Mucosa of rectum (tissue), 2 donors: ENCODE results near the gene FXYD7.
"Not testable (repeated sequence)": the region's sequence is repeated elsewhere in the genome, so short reads cannot be mapped to it uniquely, and the experiment has no call there.

Experiments used
- H3K27ac ChIP-seq, 2 donors: one replicate each; pipeline ENCODE4 v1.7.0; 2013; ENCODE audit warnings: inconsistent platforms in 2 of 2, low read depth in 2 of 2, low read length in 2 of 2
- H3K27me3 ChIP-seq, 2 donors: one replicate each; pipeline ENCODE4 v1.7.0; 2013; ENCODE audit warnings: low read length in 2 of 2; ENCODE audit not compliant: control insufficient read depth in 2 of 2, insufficient read depth in 2 of 2
- H3K36me3 ChIP-seq, 2 donors: one replicate each; pipeline ENCODE4 v1.7.0; 2013; ENCODE audit warnings: low read length in 2 of 2; ENCODE audit not compliant: control insufficient read depth in 2 of 2, insufficient read depth in 2 of 2
- H3K4me1 ChIP-seq, 2 donors: one replicate each; pipeline ENCODE4 v1.7.0; 2013; ENCODE audit warnings: low read length in 2 of 2, mild to moderate bottlenecking in 1 of 2; ENCODE audit not compliant: control insufficient read depth in 2 of 2, insufficient read depth in 2 of 2
- H3K4me3 ChIP-seq, 2 donors: one replicate each; pipeline ENCODE4 v1.7.0; 2013; ENCODE audit warnings: low read length in 2 of 2
- H3K9ac ChIP-seq, 2 donors: one replicate each; pipeline ENCODE4 v1.7.0; 2013; ENCODE audit warnings: low read length in 2 of 2, low read depth in 1 of 2, mild to moderate bottlenecking in 1 of 2
- H3K9me3 ChIP-seq, 2 donors: one replicate each; pipeline ENCODE4 v1.7.0; 2013; ENCODE audit warnings: low read length in 2 of 2; ENCODE audit not compliant: control insufficient read depth in 2 of 2
- donor health status: healthy.
- donor health status: Normal muscosa, but diverticular disease.

FXYD7 gene

GRCh38 chr19:35176181-35176570 is 33.1 kb downstream of the FXYD7 start:
- H3K4me1 ChIP-seq: no peaks in the 10 kb centered on the region
- no peak overlapping the region for H3K9ac ChIP-seq
- no peaks in the 10 kb centered on the region for H3K9me3 ChIP-seq
- H3K4me3 ChIP-seq: no peak overlapping the region
- peaks cover 0 to 3% of the 10 kb centered on the region in 2 donors for H3K27me3 ChIP-seq
- H3K27ac ChIP-seq: no peak overlapping the region
- H3K36me3 ChIP-seq: no peaks in the 10 kb centered on the region

- no peak overlapping the region for H3K4me3 ChIP-seq
- H3K27me3 ChIP-seq: peaks cover 0 to 3% of the 10 kb centered on the region in 2 donors
- no peak overlapping the region for H3K27ac ChIP-seq
- H3K4me1 ChIP-seq: no peaks in the 10 kb centered on the region
- no peak overlapping the region for H3K9ac ChIP-seq
- H3K36me3 ChIP-seq: no peaks in the 10 kb centered on the region
- H3K9me3 ChIP-seq: no peaks in the 10 kb centered on the region
Observed at GRCh38 chr19:35177377-35178274, 34.6 kb downstream of the FXYD7 start.

GRCh38 chr19:35178701-35179100 is 35.6 kb downstream of the FXYD7 start:
- Histone ChIP-seq H3K4me3 (no peak overlapping the region), H3K27me3 (peaks cover 0 to 3% of the 10 kb centered on the region in 2 donors), H3K4me1 (no peaks in the 10 kb centered on the region), H3K9me3 (no peaks in the 10 kb centered on the region), H3K9ac (no peak overlapping the region), H3K36me3 (no peaks in the 10 kb centered on the region), H3K27ac (no peak overlapping the region)

GRCh38 chr19:35179830-35180229 is 36.8 kb downstream of the FXYD7 start:
- Histone ChIP-seq H3K27ac (no peak overlapping the region), H3K4me3 (no peak overlapping the region), H3K9ac (no peak overlapping the region), H3K36me3 (no peaks in the 10 kb centered on the region), H3K9me3 (no peaks in the 10 kb centered on the region), H3K27me3 (peaks cover 0 to 3% of the 10 kb centered on the region in 2 donors), H3K4me1 (no peaks in the 10 kb centered on the region)

GRCh38 chr19:35181387-35181786 is 38.3 kb downstream of the FXYD7 start:
- no peak overlapping the region for H3K9ac ChIP-seq
- no peak overlapping the region for H3K27ac ChIP-seq
- no peaks in the 10 kb centered on the region for H3K9me3 ChIP-seq
- no peak overlapping the region for H3K4me3 ChIP-seq
- peaks cover 0 to 3% of the 10 kb centered on the region in 2 donors for H3K27me3 ChIP-seq
- no peaks in the 10 kb centered on the region for H3K36me3 ChIP-seq
- no peaks in the 10 kb centered on the region for H3K4me1 ChIP-seq

- no peaks in the 10 kb centered on the region for H3K36me3 ChIP-seq
- H3K27me3 ChIP-seq: peaks cover 0 to under 1% of the 10 kb centered on the region in 2 donors
- no peaks in the 10 kb centered on the region for H3K4me1 ChIP-seq
Observed at GRCh38 chr19:35184267-35184666, 41.2 kb downstream of the FXYD7 start.

GRCh38 chr19:35184884-35185283 is 41.8 kb downstream of the FXYD7 start:
- H3K9ac ChIP-seq: no peak overlapping the region

More at GRCh38 chr19:35184267-35184666, 41.2 kb downstream of the FXYD7 start:
- H3K9me3 ChIP-seq: no peaks in the 10 kb centered on the region
- no peak overlapping the region for H3K27ac ChIP-seq
- no peak overlapping the region for H3K4me3 ChIP-seq
- H3K9ac ChIP-seq: no peak overlapping the region

GRCh38 chr19:35194012-35194984 is 51.2 kb downstream of the FXYD7 start:
- H3K27me3 ChIP-seq: no peaks in the 10 kb centered on the region
- H3K4me3 ChIP-seq: no peak overlapping the region
- no peaks in the 10 kb centered on the region for H3K9me3 ChIP-seq
- H3K27ac ChIP-seq: no peak overlapping the region
- no peaks in the 10 kb centered on the region for H3K4me1 ChIP-seq
- H3K9ac ChIP-seq: no peak overlapping the region
- no peaks in the 10 kb centered on the region for H3K36me3 ChIP-seq

More at GRCh38 chr19:35184884-35185283, 41.8 kb downstream of the FXYD7 start:
- Histone ChIP-seq H3K4me3 (no peak overlapping the region), H3K27me3 (no peaks in the 10 kb centered on the region), H3K27ac (no peak overlapping the region), H3K9me3 (no peaks in the 10 kb centered on the region), H3K4me1 (no peaks in the 10 kb centered on the region), H3K36me3 (no peaks in the 10 kb centered on the region)

- no peaks in the 10 kb centered on the region for H3K4me1 ChIP-seq
- H3K27ac ChIP-seq: no peak overlapping the region
- no peak overlapping the region for H3K4me3 ChIP-seq
- H3K27me3 ChIP-seq: no peaks in the 10 kb centered on the region
- H3K9me3 ChIP-seq: no peaks in the 10 kb centered on the region
- no peaks in the 10 kb centered on the region for H3K36me3 ChIP-seq
- H3K9ac ChIP-seq: no peak overlapping the region
Observed at GRCh38 chr19:35195830-35196229, 52.8 kb downstream of the FXYD7 start.

- H3K9ac ChIP-seq, H3K4me1 ChIP-seq, H3K27ac ChIP-seq, H3K27me3 ChIP-seq, H3K4me3 ChIP-seq, H3K36me3 ChIP-seq, H3K9me3 ChIP-seq: not testable (repeated sequence)
Observed at GRCh38 chr19:35196861-35197260, 53.8 kb downstream of the FXYD7 start.
